Activated CD4-positive, alpha-beta T cell treated with anti-CD3 and anti-CD28 coated beads, Interleukin-2, amount 10 ng/mL, durations not matched to agents 24 days and 14 days (primary cell): ENCODE data around the gene DKKL1. TPM values are rescaled to one million over a fixed set of nuclear protein-coding genes. Genes with fewer than 3 reads are reported as not detected.

Source experiments
- DNase-seq: peaks from one replicate; pipeline ENCODE4 v3.0.0; 2022
- H3K27ac Mint-ChIP-seq: one replicate; pipeline ENCODE4 v1.8.0; 2022; ENCODE audit warnings: mild to moderate bottlenecking, mixed read lengths
- H3K27me3 Mint-ChIP-seq: one replicate; pipeline ENCODE4 v1.8.0; 2022; ENCODE audit warnings: mixed read lengths
- H3K36me3 Mint-ChIP-seq: one replicate; pipeline ENCODE4 v1.8.0; 2022; ENCODE audit warnings: low read depth, mild to moderate bottlenecking, mixed read lengths
- H3K4me1 Mint-ChIP-seq: one replicate; pipeline ENCODE4 v1.8.0; 2021; ENCODE audit warnings: mixed read lengths
- H3K4me3 Mint-ChIP-seq: one replicate; pipeline ENCODE4 v1.8.0; 2022; ENCODE audit warnings: mild to moderate bottlenecking, moderate library complexity, mixed read lengths
- H3K9me3 Mint-ChIP-seq: one replicate; pipeline ENCODE4 v1.8.0; 2021; ENCODE audit warnings: mixed read lengths
- intact Hi-C: fragments of 100-400 bp; cut with micrococcal nuclease; formaldehyde crosslinking; loops from one replicate; pipeline ENCODE4 v1.15.1; 2023
- total RNA-seq: library from RNA; stranded (reverse); gene quantifications from 2 replicates; pipeline ENCODE4 v1.2.3, GENCODE V29; 2022

Gene DKKL1
- total RNA-seq, 1 donor from 2014 or later: not detected

DNA sequence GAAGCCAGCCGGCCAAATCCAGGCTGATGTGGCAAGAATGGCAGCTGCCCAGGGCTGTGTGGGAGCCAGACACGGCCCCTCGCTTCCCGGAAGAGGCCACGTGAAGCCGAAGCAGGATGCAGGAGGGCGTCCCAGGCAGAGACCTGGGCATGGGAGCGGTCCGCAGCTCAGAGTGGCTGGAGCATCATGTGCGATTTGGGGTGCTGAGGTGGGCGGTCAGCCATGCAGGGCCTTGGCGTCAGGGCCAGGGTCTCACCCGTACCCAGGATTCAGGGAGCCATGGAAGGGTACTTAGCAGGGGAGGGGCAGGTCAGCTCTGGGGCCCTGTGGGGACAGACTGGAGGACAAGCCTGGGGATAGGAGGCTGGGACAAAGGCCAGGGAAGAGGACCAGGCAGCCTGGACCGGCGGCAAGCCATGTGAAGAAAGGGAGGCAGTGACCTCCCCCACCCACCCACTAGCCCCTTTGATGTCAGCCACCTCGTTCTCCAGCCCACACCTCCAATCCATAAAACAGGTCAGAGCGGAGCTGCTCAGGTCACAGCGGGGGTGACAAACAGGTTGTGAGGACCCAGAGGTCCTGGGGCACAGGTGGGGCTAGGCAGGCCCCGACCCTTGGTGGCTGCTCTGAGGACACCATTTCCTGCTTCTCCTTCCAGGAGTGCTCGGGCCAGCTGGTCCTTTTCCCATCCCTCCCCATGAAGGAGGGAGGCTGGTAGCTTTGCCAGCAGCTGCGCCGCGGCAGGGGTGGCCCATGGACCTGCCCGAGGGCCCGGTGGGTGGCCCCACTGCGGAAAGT, 26.7 kb downstream of the DKKL1 start:
- Mint-ChIP-seq H3K36me3 (peaks cover 2% of the 10 kb centered on the region), H3K27me3 (peaks cover 5% of the 10 kb centered on the region), H3K4me1 (peaks cover 9% of the 10 kb centered on the region), H3K4me3 (no peak overlapping the region), H3K27ac (peak overlapping the region; percentile 57), H3K9me3 (no peaks in the 10 kb centered on the region)
- intact Hi-C loops: no loop called here
- no peak for DNase-seq

DNA sequence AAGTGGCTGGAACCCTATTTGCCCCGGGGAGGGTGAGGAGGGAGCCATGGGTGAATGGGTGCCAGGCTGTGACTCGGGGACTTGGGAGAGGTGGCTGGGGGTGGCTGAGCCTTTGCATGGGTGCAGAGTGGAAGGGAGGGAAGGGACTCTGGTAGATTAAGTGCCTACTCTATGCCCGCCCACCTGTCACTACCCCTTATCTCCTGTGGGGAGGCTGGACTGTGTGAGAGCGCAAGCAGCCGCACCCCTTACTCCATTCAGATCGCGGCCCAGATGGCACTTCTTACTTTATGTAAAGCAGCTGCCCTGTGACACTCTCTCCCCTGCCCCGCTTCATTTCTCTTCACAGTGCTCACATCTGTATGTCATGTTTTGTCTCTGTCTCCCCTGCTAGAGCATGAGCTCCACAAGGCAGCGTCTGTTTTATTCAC, 27.3 kb downstream of the DKKL1 start:
- Mint-ChIP-seq H3K4me3 (no peak overlapping the region), H3K27me3 (peaks cover 5% of the 10 kb centered on the region), H3K4me1 (peaks cover 9% of the 10 kb centered on the region), H3K27ac (no peak overlapping the region), H3K36me3 (peaks cover 2% of the 10 kb centered on the region), H3K9me3 (no peaks in the 10 kb centered on the region)
- intact Hi-C loops: no loop called here
- no peak for DNase-seq

DNA sequence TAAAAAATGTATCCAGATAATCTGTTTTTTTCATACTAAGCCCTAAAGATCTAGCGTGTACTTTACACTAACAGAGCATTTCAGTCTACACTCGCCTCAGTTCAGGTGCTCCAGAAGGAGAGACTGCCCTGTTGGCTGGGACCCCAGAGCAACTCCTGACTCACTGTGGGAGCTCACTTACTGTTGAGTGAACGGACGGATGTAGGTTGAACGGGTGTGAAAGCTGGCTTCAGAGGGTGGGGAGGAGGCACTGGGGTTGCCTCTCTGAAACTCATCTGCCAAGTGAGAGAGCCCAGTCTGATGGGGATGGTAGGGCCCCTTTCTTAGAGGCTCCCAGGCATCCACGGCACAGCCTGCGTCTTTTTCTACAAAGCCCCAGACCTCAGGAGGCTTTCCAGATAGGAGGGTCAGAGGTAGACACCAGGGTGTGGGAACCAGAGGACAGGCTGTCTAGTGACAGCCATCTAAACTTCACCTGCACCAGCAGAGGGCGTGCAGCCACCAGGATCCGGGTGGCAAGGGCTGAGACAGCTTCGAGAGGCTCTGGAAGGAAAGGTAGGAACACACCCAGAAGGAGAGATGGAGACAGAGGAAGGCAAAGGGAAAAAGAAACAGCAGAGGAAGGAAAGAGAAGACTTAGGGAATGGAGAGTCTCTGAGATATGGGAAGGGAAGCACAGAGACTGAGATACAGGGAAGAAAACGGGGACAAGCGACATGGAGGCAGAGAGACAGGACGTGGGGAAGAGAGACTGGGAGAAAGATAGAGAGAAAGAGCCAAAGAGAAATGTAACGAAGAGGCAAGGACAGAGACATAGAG, 28.1 kb downstream of the DKKL1 start:
- Mint-ChIP-seq H3K27ac (no peak overlapping the region), H3K36me3 (peaks cover 2% of the 10 kb centered on the region), H3K9me3 (no peaks in the 10 kb centered on the region), H3K4me1 (peaks cover 9% of the 10 kb centered on the region), H3K27me3 (peaks cover 5% of the 10 kb centered on the region), H3K4me3 (no peak overlapping the region)
- DNase-seq: peak; percentile 94
- intact Hi-C loops: loop anchor here (1.0 to 2.0 kb wide), 5 partner anchors 31 to 85 kb away; partner anchors contain the start of gene PTH2

DNA sequence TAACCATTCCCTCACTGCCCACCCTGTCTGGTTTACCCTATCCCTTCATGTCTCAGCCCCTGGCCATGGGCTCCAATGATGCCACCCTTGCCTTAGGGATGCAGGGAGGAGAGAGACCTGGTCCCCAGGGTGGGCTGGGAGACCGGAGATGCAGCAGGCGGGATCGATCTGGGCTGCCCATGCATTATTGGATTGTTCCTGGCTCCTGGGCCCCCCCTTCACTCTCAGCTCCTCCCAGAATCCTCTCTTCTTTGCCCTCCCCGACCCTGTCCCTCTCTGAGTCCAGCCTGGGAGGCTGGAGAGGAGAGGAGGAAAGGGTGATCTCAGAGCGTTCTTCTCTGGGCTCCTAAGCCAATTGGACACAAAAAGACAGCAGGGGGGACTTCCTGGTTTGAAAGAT, 30.2 kb downstream of the DKKL1 start:
- Mint-ChIP-seq H3K9me3 (no peaks in the 10 kb centered on the region), H3K27me3 (peaks cover 8% of the 10 kb centered on the region), H3K4me3 (no peak overlapping the region), H3K36me3 (peaks cover 2% of the 10 kb centered on the region), H3K4me1 (peaks cover 14% of the 10 kb centered on the region), H3K27ac (no peak overlapping the region)
- intact Hi-C loops: loop anchor here (2.0 kb wide), 2 partner anchors 29 to 37 kb away; partner anchors contain the start of gene PTH2
- no peak for DNase-seq

DNA sequence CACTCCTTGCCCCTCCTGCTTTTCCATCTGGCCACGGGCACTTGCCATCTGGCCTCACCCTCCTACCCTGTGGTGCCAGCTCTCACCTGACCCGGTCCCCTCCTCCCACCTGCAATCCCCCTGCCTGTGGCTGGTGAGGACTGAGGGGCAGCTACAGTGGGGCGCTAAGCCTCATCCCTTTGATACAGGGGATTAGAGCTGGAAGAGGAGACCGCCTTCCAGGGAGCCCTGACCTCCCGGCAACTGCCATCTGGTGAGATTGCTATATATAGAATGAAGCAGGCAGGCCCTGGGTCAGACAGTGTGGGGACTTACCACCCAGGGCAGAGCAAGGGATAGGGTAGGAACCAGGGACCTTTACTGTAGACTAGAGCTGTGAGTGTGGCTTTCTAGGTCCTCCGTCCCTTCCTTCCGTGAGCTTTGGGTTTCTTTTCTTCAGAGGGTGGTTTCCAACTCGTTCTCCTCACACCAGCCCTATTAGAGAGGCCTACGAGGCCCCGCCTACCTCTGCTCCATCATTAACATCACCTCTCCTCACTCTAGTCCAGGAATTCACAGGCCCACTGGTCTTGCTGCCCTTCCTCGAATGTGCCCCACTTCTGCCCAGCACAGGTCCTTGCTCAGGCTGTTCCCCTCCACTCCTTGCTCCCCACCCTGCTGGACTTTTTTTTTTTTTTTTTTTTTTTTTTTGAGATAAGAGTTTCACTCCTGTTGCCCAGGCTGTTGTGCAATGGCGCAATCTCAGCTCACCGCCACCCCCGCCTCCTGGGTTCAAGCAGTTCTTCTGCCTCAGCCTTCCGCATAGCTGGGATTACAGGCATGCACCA, 32.1 kb downstream of the DKKL1 start:
- no peaks in the 10 kb centered on the region for H3K9me3 Mint-ChIP-seq
- no peak overlapping the region for H3K4me3 Mint-ChIP-seq
- H3K27me3 Mint-ChIP-seq: peaks cover 8% of the 10 kb centered on the region
- H3K4me1 Mint-ChIP-seq: peaks cover 15% of the 10 kb centered on the region
- no peak overlapping the region for H3K27ac Mint-ChIP-seq
- no peak for DNase-seq
- intact Hi-C loops: no loop called here
- H3K36me3 Mint-ChIP-seq: peaks cover 2% of the 10 kb centered on the region

DNA sequence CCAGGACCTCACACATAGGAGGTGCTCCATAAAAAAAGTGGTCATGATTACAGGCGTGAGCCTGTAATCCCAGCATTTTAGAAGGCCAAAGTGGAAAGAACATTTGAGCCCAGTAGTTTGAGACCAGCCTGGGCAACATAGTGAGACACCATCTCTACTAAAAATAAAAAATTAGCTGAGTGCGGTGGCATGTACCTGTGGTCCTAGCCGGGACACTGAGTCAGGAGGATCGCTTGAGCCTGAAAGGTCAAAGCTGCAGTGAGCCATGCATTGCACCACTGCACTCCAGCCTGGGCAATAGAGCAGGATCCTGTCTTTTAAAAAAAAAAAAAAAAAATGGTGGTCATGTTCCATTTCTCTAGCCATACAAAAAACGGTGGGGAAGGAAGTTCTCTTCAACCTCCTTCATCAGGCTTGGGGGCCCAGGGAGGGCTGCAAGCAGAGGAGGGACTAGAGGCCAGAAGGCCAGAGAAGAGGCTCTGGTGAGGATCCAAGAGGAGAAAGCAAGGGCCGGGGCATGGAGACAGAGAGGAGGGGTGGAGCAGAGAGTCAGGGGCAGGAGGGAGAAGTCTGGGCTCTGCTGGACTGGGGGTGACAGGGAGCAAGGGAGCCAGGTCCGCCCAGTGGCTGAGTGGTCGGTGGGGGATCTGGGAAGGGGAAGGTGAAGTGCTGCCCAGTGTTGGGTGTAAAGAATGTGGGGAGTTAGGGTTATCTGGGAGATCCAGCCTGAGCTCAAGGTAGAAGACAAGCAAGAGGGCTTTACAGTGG, 33.2 kb downstream of the DKKL1 start:
- no peaks in the 10 kb centered on the region for H3K9me3 Mint-ChIP-seq
- peaks cover 7% of the 10 kb centered on the region for H3K27me3 Mint-ChIP-seq
- H3K36me3 Mint-ChIP-seq: peaks cover 1% of the 10 kb centered on the region
- intact Hi-C loops: no loop called here
- peaks cover 10% of the 10 kb centered on the region for H3K4me1 Mint-ChIP-seq
- no peak overlapping the region for H3K27ac Mint-ChIP-seq
- DNase-seq: no peak
- H3K4me3 Mint-ChIP-seq: no peak overlapping the region

DNA sequence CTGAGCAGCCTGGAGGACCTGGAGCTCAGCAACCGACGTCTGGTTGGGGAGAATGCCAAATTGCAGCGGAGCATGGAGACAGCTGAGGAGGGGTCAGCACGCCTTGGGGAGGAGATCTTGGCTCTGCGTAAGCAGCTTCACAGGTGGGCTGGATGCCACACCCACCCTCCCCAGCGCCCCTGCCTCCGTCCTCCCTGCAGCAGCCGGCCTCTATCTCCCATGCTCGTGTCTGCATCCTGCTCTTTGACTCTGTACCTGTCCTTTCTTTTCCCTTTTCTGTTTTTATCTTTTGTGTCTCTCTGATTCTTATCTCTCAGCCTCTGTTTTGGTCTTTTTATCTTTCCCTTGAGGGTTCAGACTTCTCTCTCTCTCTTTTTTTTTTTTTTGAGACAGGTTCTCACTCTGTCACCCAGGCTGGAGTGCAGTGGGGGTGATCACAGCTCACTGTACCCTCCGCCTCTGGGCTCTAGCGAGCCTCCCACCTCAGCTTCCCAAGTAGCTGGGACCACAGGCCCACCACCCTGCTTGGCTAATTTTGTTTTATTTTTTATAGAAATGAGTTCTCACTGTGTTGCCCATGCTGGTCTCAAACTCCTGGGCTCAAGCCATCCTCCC, 34.4 kb downstream of the DKKL1 start:
- H3K36me3 Mint-ChIP-seq: no peaks in the 10 kb centered on the region
- H3K4me1 Mint-ChIP-seq: peaks cover 6% of the 10 kb centered on the region
- H3K27ac Mint-ChIP-seq: no peak overlapping the region
- H3K27me3 Mint-ChIP-seq: peaks cover 4% of the 10 kb centered on the region
- H3K9me3 Mint-ChIP-seq: no peaks in the 10 kb centered on the region
- no peak overlapping the region for H3K4me3 Mint-ChIP-seq
- intact Hi-C loops: no loop called here
- DNase-seq: no peak

DNA sequence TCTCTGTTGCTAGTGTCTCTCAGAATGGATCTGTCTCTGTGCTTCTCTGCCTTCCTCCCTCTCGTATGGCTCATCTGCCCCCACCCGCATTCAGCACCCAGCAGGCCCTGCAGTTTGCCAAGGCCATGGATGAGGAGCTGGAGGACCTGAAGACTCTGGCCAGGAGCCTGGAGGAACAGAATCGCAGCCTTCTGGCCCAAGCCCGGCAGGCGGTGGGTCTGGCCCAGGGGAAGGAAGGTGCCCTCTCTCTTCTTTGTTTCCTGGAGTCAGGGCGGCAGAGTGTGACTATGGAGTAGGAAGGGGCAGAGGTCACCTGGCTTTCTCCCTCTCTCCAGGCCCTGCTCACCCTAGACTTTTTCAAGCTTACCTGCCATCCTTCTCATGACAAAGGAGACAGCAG, 35.3 kb downstream of the DKKL1 start:
- no peaks in the 10 kb centered on the region for H3K36me3 Mint-ChIP-seq

DNA sequence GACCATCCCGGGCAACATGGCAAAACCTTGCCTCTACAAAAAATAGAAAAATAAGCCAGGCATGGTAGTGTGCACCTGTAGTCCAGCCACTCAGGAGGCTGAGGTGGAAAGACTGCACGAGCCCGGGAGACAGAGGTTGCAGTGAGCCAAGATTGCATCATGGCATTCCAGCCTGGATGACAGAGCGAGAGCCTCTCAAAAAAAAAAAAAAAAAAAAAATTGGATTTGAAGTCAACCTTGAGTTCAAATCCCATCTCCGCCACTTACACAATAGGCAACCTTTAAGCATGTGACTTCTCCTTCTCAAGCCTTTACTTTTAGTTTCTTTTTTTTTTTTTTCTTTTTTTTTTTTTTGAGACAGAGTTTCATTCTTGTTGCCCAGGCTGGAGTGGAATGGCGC, 36.4 kb downstream of the DKKL1 start:
- H3K4me1 Mint-ChIP-seq: peaks cover 6% of the 10 kb centered on the region
- H3K36me3 Mint-ChIP-seq: no peaks in the 10 kb centered on the region
- H3K4me3 Mint-ChIP-seq: no peak overlapping the region
- no peak for DNase-seq
- H3K9me3 Mint-ChIP-seq: no peaks in the 10 kb centered on the region
- H3K27me3 Mint-ChIP-seq: peaks cover 4% of the 10 kb centered on the region
- no peak overlapping the region for H3K27ac Mint-ChIP-seq
- intact Hi-C loops: no loop called here

More for the DNA sequence above, 35.3 kb downstream of the DKKL1 start:
- intact Hi-C loops: no loop called here
- peaks cover 4% of the 10 kb centered on the region for H3K27me3 Mint-ChIP-seq
- H3K9me3 Mint-ChIP-seq: no peaks in the 10 kb centered on the region
- DNase-seq: no peak
- H3K4me1 Mint-ChIP-seq: peaks cover 6% of the 10 kb centered on the region
- H3K27ac Mint-ChIP-seq: no peak overlapping the region
- H3K4me3 Mint-ChIP-seq: no peak overlapping the region

DNA sequence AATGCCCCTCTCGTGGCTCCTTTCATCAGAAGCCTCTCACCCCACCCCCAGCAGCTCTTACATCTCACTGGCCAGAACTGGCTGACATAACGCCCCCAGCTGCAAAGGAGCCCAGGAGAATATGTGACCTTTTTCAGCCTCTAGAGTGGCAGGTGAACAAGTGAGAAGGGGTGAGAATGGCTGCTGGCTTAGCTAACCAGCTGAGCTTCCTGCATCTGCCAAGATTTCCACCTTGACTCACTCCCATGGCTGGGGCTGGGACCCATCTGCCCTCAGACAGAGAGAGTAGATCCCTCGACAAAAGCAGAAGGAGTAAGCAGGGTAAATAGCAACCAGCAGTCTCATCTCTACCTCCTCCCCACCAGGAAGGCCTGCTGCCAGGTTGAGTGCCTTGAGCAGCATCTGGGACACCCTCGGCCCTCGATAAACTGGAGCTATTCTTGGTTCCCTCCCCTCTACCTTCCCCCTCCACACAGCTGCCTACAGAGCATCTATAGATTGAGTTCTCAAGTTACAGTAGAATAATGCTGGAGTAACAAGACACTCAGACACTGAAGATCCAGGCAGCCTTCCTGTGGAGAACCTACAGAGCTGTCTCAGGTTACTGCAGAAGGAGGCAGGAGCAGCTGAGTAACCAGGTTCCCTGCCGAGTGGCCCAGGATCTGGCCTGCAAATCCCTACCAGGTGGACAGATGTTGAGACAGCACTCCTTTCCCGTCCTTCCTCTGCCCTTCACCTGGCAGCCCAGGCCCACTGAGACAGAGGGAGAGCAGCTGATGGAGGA, 39.9 kb downstream of the DKKL1 start:
- DNase-seq: no peak
- peaks cover 3% of the 10 kb centered on the region for H3K27me3 Mint-ChIP-seq
- H3K36me3 Mint-ChIP-seq: no peaks in the 10 kb centered on the region
- no peak overlapping the region for H3K27ac Mint-ChIP-seq
- peaks cover 23% of the 10 kb centered on the region for H3K4me1 Mint-ChIP-seq
- H3K9me3 Mint-ChIP-seq: no peaks in the 10 kb centered on the region
- intact Hi-C loops: no loop called here
- H3K4me3 Mint-ChIP-seq: no peak overlapping the region

DNA sequence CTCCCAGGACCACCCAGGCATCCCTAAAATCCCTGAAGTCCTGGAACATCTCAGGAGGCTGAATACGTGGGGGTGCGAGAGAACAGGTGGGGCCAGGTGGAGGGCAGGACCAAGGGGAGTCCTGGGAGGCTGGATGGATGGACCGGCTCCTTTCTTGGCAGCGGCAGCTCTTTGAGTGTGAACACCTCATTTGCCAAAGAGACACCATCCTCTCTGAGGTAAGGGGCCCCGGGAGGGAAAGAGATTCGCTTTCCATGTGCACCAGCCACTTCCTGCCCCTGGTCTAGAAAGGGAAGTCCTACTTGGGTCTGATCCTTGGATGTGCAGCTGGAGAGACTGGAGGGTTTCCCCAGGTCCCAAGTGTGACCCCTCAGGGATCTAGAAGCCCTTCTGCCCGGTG, 43.4 kb downstream of the DKKL1 start:
- intact Hi-C loops: no loop called here
- H3K27me3 Mint-ChIP-seq: no peaks in the 10 kb centered on the region
- peaks cover 44% of the 10 kb centered on the region for H3K4me1 Mint-ChIP-seq
- no peak overlapping the region for H3K4me3 Mint-ChIP-seq
- H3K36me3 Mint-ChIP-seq: no peaks in the 10 kb centered on the region
- H3K9me3 Mint-ChIP-seq: no peaks in the 10 kb centered on the region
- no peak overlapping the region for H3K27ac Mint-ChIP-seq
- DNase-seq: no peak

DNA sequence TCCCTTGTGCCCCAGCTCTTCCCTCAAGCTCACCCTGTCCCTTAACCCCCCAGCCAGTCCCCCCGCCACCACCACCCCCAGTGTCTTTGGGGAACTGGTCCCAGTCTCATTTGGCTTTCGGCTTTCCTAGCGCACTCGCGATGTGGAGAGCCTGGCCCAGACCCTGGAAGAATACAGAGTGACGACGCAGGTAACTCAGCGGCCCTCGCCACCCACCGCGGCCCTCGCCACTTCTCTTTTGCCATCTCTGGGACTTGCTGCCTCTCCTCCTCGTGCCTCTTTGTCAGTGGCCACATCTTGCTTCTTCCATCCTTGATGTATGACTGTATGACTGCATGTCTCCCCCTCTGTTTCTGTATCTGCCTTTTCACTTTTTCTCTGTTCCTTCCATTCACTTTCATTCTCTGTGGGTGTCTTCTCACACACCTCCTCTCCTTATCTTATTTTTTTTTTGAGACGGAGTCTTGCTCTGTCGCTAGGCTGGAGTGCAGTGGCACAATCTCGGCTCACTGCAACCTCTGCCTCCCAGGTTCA, 43.9 kb downstream of the DKKL1 start:
- Mint-ChIP-seq H3K4me3 (no peak overlapping the region), H3K27ac (no peak overlapping the region), H3K27me3 (no peaks in the 10 kb centered on the region), H3K9me3 (no peaks in the 10 kb centered on the region), H3K4me1 (peaks cover 47% of the 10 kb centered on the region), H3K36me3 (no peaks in the 10 kb centered on the region)
- intact Hi-C loops: loop anchor here (2.0 kb wide), 1 partner anchor 15 kb away; the partner anchor contains the start of gene PTH2
- no peak for DNase-seq
